ENCODE results near the gene NGFR.

NGFR gene

GRCh38 chr17:49469831-49470810, 25.0 kb upstream of the NGFR start:
- DNase-seq: no peak

GRCh38 chr17:49471089-49471683, 23.9 kb upstream of the NGFR start:
- DNase-seq: no peak

- no peak for DNase-seq
Observed at GRCh38 chr17:49471769-49472168, 23.3 kb upstream of the NGFR start.

GRCh38 chr17:49472527-49472926, 22.6 kb upstream of the NGFR start:
- DNase-seq: no peak

- DNase-seq: no peak
Observed at GRCh38 chr17:49473900-49474751, 21.0 kb upstream of the NGFR start.

- DNase-seq: no peak
Observed at GRCh38 chr17:49477709-49478108, 17.4 kb upstream of the NGFR start.

GRCh38 chr17:49480836-49481615, 14.1 kb upstream of the NGFR start:
- no peak for DNase-seq

- DNase-seq: no peak
Observed at GRCh38 chr17:49482144-49482817, 12.8 kb upstream of the NGFR start.

GRCh38 chr17:49483599-49484509, 11.2 kb upstream of the NGFR start:
- DNase-seq: no peak

GRCh38 chr17:49484588-49484987, 10.5 kb upstream of the NGFR start:
- DNase-seq: no peak

GRCh38 chr17:49486012-49486641, 9.0 kb upstream of the NGFR start:
- DNase-seq: no peak

GRCh38 chr17:49487183-49487582, 7.9 kb upstream of the NGFR start:
- no peak for DNase-seq

GRCh38 chr17:49488612-49489011, 6.5 kb upstream of the NGFR start:
- no peak for DNase-seq

- DNase-seq: no peak
Observed at GRCh38 chr17:49489348-49489747, 5.7 kb upstream of the NGFR start.

GRCh38 chr17:49490276-49490675, 4.8 kb upstream of the NGFR start:
- no peak for DNase-seq

GRCh38 chr17:49491192-49491769, 3.8 kb upstream of the NGFR start:
- DNase-seq: no peak

GRCh38 chr17:49494399-49494985, 601 bp upstream of the NGFR start:
- no peak for DNase-seq

- DNase-seq: no peak
Observed at GRCh38 chr17:49495842-49496182, 719 bp downstream of the NGFR start.

- peak; percentile 30 for DNase-seq
Observed at GRCh38 chr17:49496183-49496866, 1.2 kb downstream of the NGFR start.
